Ovary (tissue), 9 donors: ENCODE data around the gene RND1. TPM values are rescaled to one million over a fixed set of nuclear protein-coding genes. Genes with fewer than 3 reads are reported as not detected.

Experiments used
- DNase-seq, 5 donors: peaks; one replicate each; pipeline ENCODE4 v3.0.0-alpha.2; 2019 to 2020
- H3K27ac ChIP-seq, 2 donors: fragments of 200-600 bp; one replicate each; pipeline versions ENCODE4 v1.5.1 to v1.8.0; 2019 to 2022
- H3K27me3 ChIP-seq: fragments of 200-600 bp; one replicate; pipeline ENCODE4 v1.8.0; 2022
- H3K36me3 ChIP-seq: fragments of 200-600 bp; sonication (generic); one replicate; pipeline ENCODE4 v1.5.1; 2019
- H3K4me1 ChIP-seq: one replicate; pipeline ENCODE4 v1.8.1; 2013; ENCODE audit warnings: mild to moderate bottlenecking, moderate library complexity; ENCODE audit not compliant: insufficient read depth
- H3K4me3 ChIP-seq: fragments of 200-600 bp; sonication (generic); one replicate; pipeline ENCODE4 v1.5.1; 2017
- H3K9me3 ChIP-seq, 2 donors: fragments of 200-600 bp in 1 of 2; sonication (generic) in 1 of 2; one replicate each; pipeline versions ENCODE4 v1.5.1 to v1.8.1; 2013 to 2019; ENCODE audit warnings: mild to moderate bottlenecking in 1 of 2, moderate library complexity in 1 of 2
- EP300 ChIP-seq: sonication (generic); formaldehyde crosslinking; IDR thresholded peaks from one replicate; pipeline ENCODE4 v1.6.1; 2017; ENCODE audit warnings: antibody characterized with exemption
- POLR2A ChIP-seq: fragments of 450-650 bp; IDR thresholded peaks from one replicate; pipeline ENCODE4 v1.6.1; 2017; ENCODE audit warnings: antibody characterized with exemption, mild to moderate bottlenecking, moderate library complexity
- WGBS, 3 donors: extraction: QIAGEN DNeasy Blood & Tissue Kit in 1 of 3; methylation state at CpG; one replicate each; pipeline versions ENCODE4 v1.1.5 to v1.1.7; 2013 to 2017; 5-methylcytosine and 5-hydroxymethylcytosine counted together
- intact Hi-C, 4 donors: fragments of 100-400 bp; cut with DNase I; formaldehyde crosslinking; loops; one replicate each; pipeline versions ENCODE4 v1.11.0 to v1.15.1; 2022 to 2023
- polyA plus RNA-seq, 2 donors: library from polyadenylated mRNA; stranded (reverse); fragments of 200-250 nt in 1 of 2; fragments of 350-450 nt in 1 of 2; fragmentation: Illumina TruSeq in 1 of 2; extraction: RNeasy Lipid Tissue Mini Kit (QIAGEN cat#74804) in 1 of 2; gene quantifications; one replicate each; pipeline ENCODE4 v1.2.3, GENCODE V29; 2013 to 2014
- total RNA-seq, 7 donors: library from RNA; depleted of rRNA in 2 of 7; stranded (reverse); fragments of >200 nt in 2 of 7; fragmentation: NEBNext Ultra II Directional in 3 of 7; extraction: Animal tissue kit (Norgen Biotek cat#: 25700) in 3 of 7; gene quantifications; one replicate each; pipeline versions ENCODE4 v1.1.0 to v1.2.4, GENCODE V29; 2016 to 2023
- TF ChIP-seq, protein P1 (sequence below), 3 donors: fragments of 450-650 bp in 2 of 3; fragments of 200-600 bp in 1 of 3; IDR thresholded peaks; one replicate each; pipeline versions ENCODE4 v1.5.1 to v1.8.0; 2016 to 2022; ENCODE audit warnings: antibody characterized with exemption in 3 of 3, mild to moderate bottlenecking in 1 of 3
- donor health status: DM: no; HTN: no; CAD: no; lungs with moderate emphysema.
- donor health status: DM: no; HTN: no; CAD: no.
- donor health status: Bipolar disorder and iron deficiency.
- donor health status: DM: yes; HTN: yes; CAD: no.
- donor health status: DM: no; HTN: no; CAD: no.
- donor health status: DM: yes; HTN: yes; CAD: no.

Gene RND1
- total and polyA plus RNA-seq, 9 donors: 0.23 to 3.8 (median 0.62) TPM

GRCh38 chr12:48882315-48882687, 16.6 kb upstream of the RND1 start:
- WGBS, 3 donors: 2% methylated on average over 10 of the region's 10 CpGs
- Histone ChIP-seq H3K36me3 (no peaks in the 10 kb centered on the region), H3K9me3 (no peaks in the 10 kb centered on the region), H3K27ac (no peak overlapping the region), H3K27me3 (no peaks in the 10 kb centered on the region), H3K4me1 (no peaks in the 10 kb centered on the region), H3K4me3 (no peak overlapping the region)
- TF ChIP-seq, protein P1, sequence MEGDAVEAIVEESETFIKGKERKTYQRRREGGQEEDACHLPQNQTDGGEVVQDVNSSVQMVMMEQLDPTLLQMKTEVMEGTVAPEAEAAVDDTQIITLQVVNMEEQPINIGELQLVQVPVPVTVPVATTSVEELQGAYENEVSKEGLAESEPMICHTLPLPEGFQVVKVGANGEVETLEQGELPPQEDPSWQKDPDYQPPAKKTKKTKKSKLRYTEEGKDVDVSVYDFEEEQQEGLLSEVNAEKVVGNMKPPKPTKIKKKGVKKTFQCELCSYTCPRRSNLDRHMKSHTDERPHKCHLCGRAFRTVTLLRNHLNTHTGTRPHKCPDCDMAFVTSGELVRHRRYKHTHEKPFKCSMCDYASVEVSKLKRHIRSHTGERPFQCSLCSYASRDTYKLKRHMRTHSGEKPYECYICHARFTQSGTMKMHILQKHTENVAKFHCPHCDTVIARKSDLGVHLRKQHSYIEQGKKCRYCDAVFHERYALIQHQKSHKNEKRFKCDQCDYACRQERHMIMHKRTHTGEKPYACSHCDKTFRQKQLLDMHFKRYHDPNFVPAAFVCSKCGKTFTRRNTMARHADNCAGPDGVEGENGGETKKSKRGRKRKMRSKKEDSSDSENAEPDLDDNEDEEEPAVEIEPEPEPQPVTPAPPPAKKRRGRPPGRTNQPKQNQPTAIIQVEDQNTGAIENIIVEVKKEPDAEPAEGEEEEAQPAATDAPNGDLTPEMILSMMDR (IDR thresholded peaks at IDR 0.05): no peak
- no peak for TF ChIP-seq EP300
- no peak for TF ChIP-seq POLR2A
- intact Hi-C loops: no loop called here
- no peak for DNase-seq

DNA sequence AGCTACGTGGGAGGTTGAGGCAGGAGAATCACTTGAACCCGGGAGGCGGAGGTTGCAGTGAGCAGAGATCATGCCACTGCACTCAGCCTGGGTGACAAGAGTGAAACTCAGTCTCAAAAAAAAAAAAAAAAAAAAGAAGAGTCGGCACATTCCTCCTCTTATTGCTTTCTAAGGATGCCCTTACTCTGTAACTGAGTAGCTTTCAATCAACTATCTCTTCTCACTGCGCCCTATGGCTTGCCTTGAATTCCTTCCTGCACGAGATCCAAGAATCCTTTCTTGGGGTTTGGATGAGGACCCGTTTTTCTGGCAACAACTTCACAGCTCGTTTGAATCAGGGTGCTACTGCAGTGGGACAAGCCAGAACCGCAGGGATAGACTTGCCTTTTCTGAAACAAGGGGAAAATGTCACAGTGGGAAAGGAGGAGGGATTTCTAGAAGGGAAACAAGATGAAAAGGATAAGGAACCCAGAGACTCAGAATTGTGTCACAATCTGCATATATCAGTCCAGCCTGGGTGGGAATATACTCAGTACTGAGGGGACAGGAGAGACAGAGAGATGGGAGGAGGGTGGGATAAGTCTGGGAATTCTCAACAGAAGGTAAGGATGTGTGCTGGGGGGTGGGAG, 16.1 kb upstream of the RND1 start:
- 21 to 31% (median 25%) methylated on average over 9 of the region's 9 CpGs for WGBS, 3 donors
- Histone ChIP-seq H3K36me3 (no peaks in the 10 kb centered on the region), H3K9me3 (no peaks in the 10 kb centered on the region), H3K4me1 (no peaks in the 10 kb centered on the region), H3K27me3 (no peaks in the 10 kb centered on the region), H3K27ac (no peak overlapping the region), H3K4me3 (no peak overlapping the region)
- intact Hi-C loops: no loop called here
- no peak for DNase-seq
- no peak for TF ChIP-seq EP300
- no peak for TF ChIP-seq POLR2A
- TF ChIP-seq, protein P1 (IDR thresholded peaks at IDR 0.05): no peak

GRCh38 chr12:48880647-48881046, 15.0 kb upstream of the RND1 start:
- Histone ChIP-seq H3K27me3 (no peaks in the 10 kb centered on the region), H3K9me3 (no peaks in the 10 kb centered on the region), H3K4me3 (no peak overlapping the region), H3K4me1 (no peaks in the 10 kb centered on the region), H3K27ac (no peak overlapping the region), H3K36me3 (no peaks in the 10 kb centered on the region)
- intact Hi-C loops: no loop called here
- 78 to 85% (median 83%) methylated on average over 9 of the region's 9 CpGs for WGBS, 3 donors
- DNase-seq: no peak
- TF ChIP-seq POLR2A (no peak), EP300 (no peak)
- TF ChIP-seq, protein P1 (IDR thresholded peaks at IDR 0.05): no peak

GRCh38 chr12:48878548-48878947, 12.9 kb upstream of the RND1 start:
- no peaks in the 10 kb centered on the region for H3K36me3 ChIP-seq
- intact Hi-C loops: no loop called here
- 27 to 63% (median 41%) methylated on average over 2 of the region's 2 CpGs for WGBS, 3 donors
- no peak for DNase-seq
- H3K9me3 ChIP-seq: no peaks in the 10 kb centered on the region
- no peak overlapping the region for H3K27ac ChIP-seq
- no peaks in the 10 kb centered on the region for H3K27me3 ChIP-seq
- no peak overlapping the region for H3K4me3 ChIP-seq
- TF ChIP-seq, protein P1 (IDR thresholded peaks at IDR 0.05): no peak
- no peak for TF ChIP-seq EP300
- no peak for TF ChIP-seq POLR2A
- H3K4me1 ChIP-seq: no peaks in the 10 kb centered on the region
